ENCODE data around the gene ANTXR1. TPM values are rescaled to one million over a fixed set of nuclear protein-coding genes. Genes with fewer than 3 reads are reported as not detected.
A peak's percentile ranks its signal among the peaks of the same experiment; 100 is the strongest.

Gene ANTXR1
- total RNA-seq, 1 experiment from 2014 or later = 33.1 TPM

DNA sequence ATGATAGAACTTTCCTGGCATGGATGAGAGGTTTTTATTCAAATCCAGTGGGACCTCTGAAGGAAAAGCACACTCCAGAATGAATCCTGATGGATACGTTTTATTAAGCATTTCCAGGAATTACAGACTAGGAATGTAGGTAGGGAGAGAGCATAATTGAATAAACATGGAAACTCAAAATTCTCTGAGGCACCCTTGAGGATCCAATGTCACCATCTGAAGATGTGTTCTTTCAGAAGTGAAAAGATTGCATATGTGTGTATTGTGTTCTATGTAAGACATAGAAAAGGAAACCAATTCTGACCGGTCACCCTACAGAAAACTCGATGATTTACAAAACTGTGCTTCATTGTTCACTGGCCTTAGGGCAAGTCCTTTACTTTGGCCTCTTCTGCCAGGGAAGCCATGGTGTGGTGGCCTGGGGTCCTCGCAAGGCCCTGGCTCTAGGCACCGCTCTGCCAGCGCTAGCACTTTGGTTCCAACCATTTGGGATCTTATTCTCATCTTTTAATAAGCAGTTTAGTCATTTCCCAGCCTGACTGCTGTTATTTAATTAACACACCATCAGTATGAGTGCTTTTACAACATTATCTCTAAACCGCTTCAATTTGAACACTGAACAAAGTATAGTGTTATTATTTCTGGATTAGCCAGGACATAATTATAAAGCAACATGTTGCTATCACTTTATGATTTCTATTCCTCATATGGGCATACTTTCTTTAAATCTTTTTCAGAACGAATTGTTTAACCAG is 43.1 kb upstream of the ANTXR1 start:
- DNase-seq (ENCODE audit: unreplicated experiment) = no peak
- intact Hi-C loops (cut with micrococcal nuclease) = no loop called here
- Mint-ChIP-seq H3K27me3 (ENCODE audit: insufficient read depth, unreplicated experiment) (peaks cover 12% of the 10 kb centered on the region), H3K4me3 (ENCODE audit: unreplicated experiment) (no peak overlapping the region), H3K4me1 (ENCODE audit: insufficient read depth, unreplicated experiment) (peaks cover 17% of the 10 kb centered on the region), H3K9me3 (ENCODE audit: unreplicated experiment) (no peaks in the 10 kb centered on the region), H3K27ac (ENCODE audit: low read depth, unreplicated experiment) (no peak overlapping the region), H3K36me3 (ENCODE audit: insufficient read depth, unreplicated experiment) (no peaks in the 10 kb centered on the region)
- ChIA-PET POLR2A (interaction anchor here (0.5 kb wide), 1 partner anchor 226 kb away, joined by 3 read pairs; no protein-coding TSS in a partner anchor), CTCF (no interaction called here)
- no TSS peak for BruUV-seq (replicated peaks)
- no peak for TF ChIP-seq CTCF (IDR thresholded peaks at IDR 0.05; ENCODE audit: unreplicated experiment)

DNA sequence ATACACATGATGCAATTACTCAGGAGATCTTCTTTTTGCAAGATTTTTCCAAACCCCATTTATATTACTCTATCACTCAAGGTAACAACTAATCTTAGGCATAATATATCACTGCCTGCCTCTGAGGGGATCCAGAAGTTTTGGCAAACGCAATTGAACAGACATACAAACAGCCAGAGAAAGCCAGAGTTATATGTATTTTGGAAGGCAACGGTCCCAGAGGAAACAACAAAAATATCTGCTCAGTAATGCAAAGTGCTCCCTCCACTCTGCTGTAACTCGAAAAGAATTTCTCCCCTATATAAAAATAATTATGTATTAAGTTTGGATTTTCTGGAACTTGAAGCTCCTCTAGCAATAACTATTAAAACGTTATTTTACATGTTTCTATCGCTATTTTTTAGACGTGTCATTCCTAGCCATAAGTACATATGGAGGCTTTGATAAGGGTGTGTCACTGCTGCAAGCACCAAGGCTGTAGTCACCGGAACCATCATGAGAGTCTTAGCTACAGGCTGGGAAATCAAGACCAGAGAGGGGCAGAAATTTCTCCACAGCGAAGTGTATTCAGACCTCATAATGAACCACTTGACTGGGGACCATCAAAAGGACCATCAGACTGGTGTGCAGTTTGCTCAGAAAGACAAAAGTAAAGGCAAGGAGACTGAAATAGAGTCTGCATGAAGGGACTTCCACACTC is 42.3 kb upstream of the ANTXR1 start:
- no peak for TF ChIP-seq CTCF (IDR thresholded peaks at IDR 0.05; ENCODE audit: unreplicated experiment)
- Mint-ChIP-seq H3K36me3 (ENCODE audit: insufficient read depth, unreplicated experiment) (no peaks in the 10 kb centered on the region), H3K4me1 (ENCODE audit: insufficient read depth, unreplicated experiment) (peaks cover 17% of the 10 kb centered on the region), H3K9me3 (ENCODE audit: unreplicated experiment) (no peaks in the 10 kb centered on the region), H3K27me3 (ENCODE audit: insufficient read depth, unreplicated experiment) (peaks cover 12% of the 10 kb centered on the region), H3K27ac (ENCODE audit: low read depth, unreplicated experiment) (no peak overlapping the region), H3K4me3 (ENCODE audit: unreplicated experiment) (no peak overlapping the region)
- no TSS peak for BruUV-seq (replicated peaks)
- ChIA-PET POLR2A (no interaction called here), CTCF (no interaction called here)
- intact Hi-C loops (cut with micrococcal nuclease) = no loop called here
- DNase-seq (ENCODE audit: unreplicated experiment) = no peak

DNA sequence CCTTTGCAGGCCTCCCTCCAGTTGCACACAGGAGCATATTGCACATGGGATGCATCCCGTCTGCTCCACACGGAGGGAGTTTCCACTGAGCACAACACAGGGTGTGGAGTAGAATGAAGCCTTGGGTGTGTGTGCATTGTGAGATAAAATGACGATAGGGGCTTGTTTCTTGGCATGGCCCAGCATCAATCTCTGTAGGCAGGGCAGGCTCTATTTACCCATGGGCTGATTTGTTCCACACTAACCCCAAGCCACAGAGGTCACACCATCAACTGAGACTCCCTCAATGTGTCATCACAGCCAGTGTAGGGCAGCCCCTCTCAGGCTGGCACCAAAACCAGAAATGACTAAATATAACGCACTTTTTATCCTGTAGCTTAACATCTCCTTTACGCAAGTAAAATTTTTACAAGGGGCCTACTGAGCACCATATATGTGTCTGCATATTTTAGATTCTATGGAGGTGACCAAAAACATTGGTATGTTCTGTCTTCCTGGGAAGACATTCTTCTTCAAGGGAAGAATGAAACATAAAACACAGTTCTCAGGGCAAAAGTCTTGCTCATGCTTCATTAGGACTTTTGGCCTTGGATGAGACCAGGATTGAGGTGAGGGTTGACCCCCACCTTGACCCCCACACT is 41.3 kb upstream of the ANTXR1 start:
- H3K4me1 Mint-ChIP-seq (ENCODE audit: insufficient read depth, unreplicated experiment) = peaks cover 17% of the 10 kb centered on the region

More for the DNA sequence above, 41.3 kb upstream of the ANTXR1 start:
- TF ChIP-seq CTCF (IDR thresholded peaks at IDR 0.05; ENCODE audit: unreplicated experiment) = no peak
- H3K4me3 Mint-ChIP-seq (ENCODE audit: unreplicated experiment) = no peak overlapping the region
- H3K36me3 Mint-ChIP-seq (ENCODE audit: insufficient read depth, unreplicated experiment) = no peaks in the 10 kb centered on the region
- BruUV-seq (replicated peaks) = no TSS peak
- peak; percentile 69 for DNase-seq (ENCODE audit: unreplicated experiment)
- intact Hi-C loops (cut with micrococcal nuclease) = no loop called here
- peaks cover 9% of the 10 kb centered on the region for H3K27me3 Mint-ChIP-seq (ENCODE audit: insufficient read depth, unreplicated experiment)
- POLR2A ChIA-PET = no interaction called here
- H3K9me3 Mint-ChIP-seq (ENCODE audit: unreplicated experiment) = no peaks in the 10 kb centered on the region
- CTCF ChIA-PET = interaction anchor here (0.7 kb wide), 1 partner anchor 17 kb away, joined by 3 read pairs; no protein-coding TSS in a partner anchor
- peak overlapping the region; percentile 36 for H3K27ac Mint-ChIP-seq (ENCODE audit: low read depth, unreplicated experiment)
